K562 (cell line): Measurements from ENCODE around the gene TRIM24. TPM values are rescaled to one million over a fixed set of nuclear protein-coding genes. Genes with fewer than 3 reads are reported as not detected.

Source experiments
- ATAC-seq: fragments of 200-7000 bp; cut with Tn5 transposase; 3 replicates; pipeline ENCODE4 v1.9.1; 2020; ENCODE audit warnings: moderate library complexity
- BruUV-seq: library from RNA; stranded (reverse); fragments of 400-500 nt; replicated peaks from 2 replicates; lab custom pipeline; 2021; lab: Mats Ljungman, UMichigan
- CTCF ChIA-PET: fragments of 300-600 bp; formaldehyde crosslinking; extraction: SDS; loops from one replicate; lab custom pipeline; 2021; ENCODE audit warnings: low intra/inter-chr PET ratio; lab: Yijun Ruan, JAX
- POLR2A ChIA-PET: fragments of 300-600, 350-650 bp; sonication (Branson Sonifier 250); formaldehyde crosslinking; extraction: SDS; loops from one replicate; lab custom pipeline; 2021; ENCODE audit warnings: antibody characterized with exemption, inconsistent platforms; lab: Yijun Ruan, JAX
- DNase-seq, 4 experiments: peaks; one replicate each; pipeline versions ENCODE4 v3.0.0 to v3.0.0-alpha.2; 2011 to 2018; ENCODE audit warnings: low spot score in 3 of 4, mixed read lengths in 3 of 4; ENCODE audit errors: extremely low read depth in 1 of 4
- FAIRE-seq: peaks from 2 replicates; lab custom pipeline; 2011; peaks lifted over from hg19 to GRCh38; lab: Jason Lieb, UNC
- H2AFZ ChIP-seq: 2 replicates; pipeline ENCODE4 v1.6.0; 2011; ENCODE audit warnings: low read depth, low read length, control low read depth, inconsistent platforms
- H3K27ac ChIP-seq: fragments of 200-600 bp; 3 replicates; pipeline ENCODE4 v1.8.0; 2011; ENCODE audit warnings: low read depth, mild to moderate bottlenecking, control low read depth, inconsistent platforms, low read length, moderate library complexity, mixed read lengths; ENCODE audit errors: extremely low read depth
- H3K27me3 ChIP-seq, 2 experiments: fragments of 300-600 bp in 1 of 2; 2 replicates in 1 of 2; 3 replicates in 1 of 2; pipeline versions ENCODE4 v1.6.0 to v1.8.0; 2011; ENCODE audit warnings: inconsistent platforms in 2 of 2, low read length in 2 of 2, mild to moderate bottlenecking in 1 of 2, mixed read lengths in 1 of 2, moderate library complexity in 1 of 2; ENCODE audit not compliant: control insufficient read depth in 2 of 2, insufficient read depth in 2 of 2
- H3K36me3 ChIP-seq: fragments of 300-600 bp; 3 replicates; pipeline ENCODE4 v1.8.0; 2011; ENCODE audit warnings: mild to moderate bottlenecking, low read length, inconsistent platforms; ENCODE audit not compliant: control insufficient read depth, insufficient read depth
- H3K4me1 ChIP-seq, 2 experiments: fragments of 200-600 bp in 1 of 2; replicated peaks in 1 of 2; 2 replicates in 1 of 2; 3 replicates in 1 of 2; pipeline versions ENCODE4 v1.5.1 to v1.8.0; 2011; ENCODE audit warnings: inconsistent platforms in 2 of 2, low read length in 2 of 2, mild to moderate bottlenecking in 1 of 2, mixed read lengths in 1 of 2, moderate library complexity in 1 of 2; ENCODE audit not compliant: control insufficient read depth in 2 of 2, insufficient read depth in 2 of 2
- H3K4me2 ChIP-seq: 2 replicates; pipeline ENCODE4 v1.6.1; 2011; ENCODE audit warnings: low read length, control low read depth, inconsistent platforms, mixed read lengths; ENCODE audit not compliant: insufficient read depth
- H3K4me3 ChIP-seq: fragments of 200-600 bp; sonication (generic), shearing (Covaris generic); 2 replicates; pipeline ENCODE4 v1.5.1; 2016; ENCODE audit warnings: control low read depth, inconsistent platforms
- H3K79me2 ChIP-seq: fragments of 200-600 bp; 3 replicates; pipeline ENCODE4 v1.8.0; 2011; ENCODE audit warnings: low read length, inconsistent platforms; ENCODE audit not compliant: control insufficient read depth, insufficient read depth
- H3K9ac ChIP-seq, 2 experiments: 2 replicates each; pipeline versions ENCODE4 v1.6.0 to v1.6.1; 2011; ENCODE audit warnings: low read depth in 2 of 2, low read length in 2 of 2, control low read depth in 1 of 2, inconsistent platforms in 1 of 2, mild to moderate bottlenecking in 1 of 2, mixed read lengths in 1 of 2; ENCODE audit not compliant: insufficient read depth in 1 of 2
- H3K9me1 ChIP-seq: one replicate; pipeline ENCODE4 v1.6.0; 2011; ENCODE audit warnings: inconsistent platforms, mild to moderate bottlenecking, low read length, moderate library complexity; ENCODE audit not compliant: control insufficient read depth, insufficient read depth
- H3K9me3 ChIP-seq: replicated peaks from 2 replicates; pipeline ENCODE4 v1.5.1; 2011; ENCODE audit warnings: low read depth, low read length, inconsistent platforms; ENCODE audit not compliant: control insufficient read depth, insufficient read depth
- H4K20me1 ChIP-seq: replicated peaks from 2 replicates; pipeline ENCODE4 v1.6.1; 2011; ENCODE audit warnings: low read length, inconsistent platforms, mixed read lengths; ENCODE audit not compliant: control insufficient read depth, insufficient read depth
- CBX8 ChIP-seq: fragments of 200-600 bp; sonication (generic); IDR thresholded peaks from 2 replicates; pipeline ENCODE4 v1.6.1; 2012; ENCODE audit warnings: borderline replicate concordance, mixed run types, low read depth, mild to moderate bottlenecking, moderate library complexity, mixed read lengths, low read length, control low read depth, inconsistent platforms; ENCODE audit not compliant: poor library complexity, severe bottlenecking; ENCODE audit errors: extremely low read depth
- ESRRA ChIP-seq: fragments of 450-650 bp; IDR thresholded peaks from 2 replicates; pipeline ENCODE4 v1.6.1; 2014; ENCODE audit warnings: low read depth, mild to moderate bottlenecking, moderate library complexity, borderline replicate concordance
- EWSR1 ChIP-seq: fragments of 450-650 bp; IDR thresholded peaks from 2 replicates; pipeline ENCODE4 v1.6.1; 2018; ENCODE audit warnings: borderline replicate concordance, mild to moderate bottlenecking, low read depth, moderate library complexity; ENCODE audit not compliant: partially characterized antibody
- KDM2B ChIP-seq: fragments of 250-450 bp; sonication (Bioruptor Pico); IDR thresholded peaks from 2 replicates; pipeline ENCODE4 v1.8.0; 2021; ENCODE audit warnings: mild to moderate bottlenecking, moderate library complexity
- OTX1 ChIP-seq: fragments of 450-650 bp; formaldehyde crosslinking; IDR thresholded peaks from 2 replicates; pipeline ENCODE4 v1.4.0; 2022; ENCODE audit warnings: mild to moderate bottlenecking
- ZNF77 ChIP-seq: fragments of 250-450 bp; sonication (Bioruptor Pico); IDR thresholded peaks from 2 replicates; pipeline ENCODE4 v1.5.0; 2020
- ZNF830 ChIP-seq: fragments of 250-450 bp; sonication (Bioruptor Pico); IDR thresholded peaks from 2 replicates; pipeline ENCODE4 v1.5.0; 2021; ENCODE audit warnings: mild to moderate bottlenecking
- WGBS: fragments of 100-300 bp; shearing (Covaris generic); methylation state at CpG from one replicate; pipeline ENCODE4 v1.1.6; 2016; ENCODE audit warnings: low coverage, mixed read lengths; ENCODE audit not compliant: insufficient coverage; ENCODE audit errors: missing lambda C conversion rate; 5-methylcytosine and 5-hydroxymethylcytosine counted together
- in situ Hi-C: fragments of 300-500 bp; cut with MboI; formaldehyde crosslinking; loops from 4 replicates; pipeline ENCODE4 v1.15.0; 2018; ENCODE audit warnings: inconsistent platforms, mixed read lengths
- intact Hi-C: fragments of 100-400 bp; cut with micrococcal nuclease; formaldehyde crosslinking; loops from 2 replicates; pipeline ENCODE4 v1.14.2; 2022
- polyA plus RNA-seq, 8 experiments: library from polyadenylated mRNA; depleted of rRNA in 4 of 8; stranded (reverse) in 5 of 8; unstranded in 3 of 8; fragments of >200 nt; fragmentation: Nextera tagmentation in 2 of 8; fragmentation: Illumina TruSeq in 1 of 8; extraction: Ambion mirVana in 2 of 8; extraction: Trizol in 1 of 8; gene quantifications; 2 replicates each; pipeline versions ENCODE4 v1.2.1 to v1.2.3, GENCODE V29; 2011 to 2014; ENCODE audit warnings: inconsistent platforms in 1 of 8, missing spikeins in 1 of 8
- total RNA-seq, 7 experiments: library from RNA; depleted of rRNA in 6 of 7; stranded (reverse); fragments of >200 nt in 6 of 7; fragmentation: Illumina TruSeq in 2 of 7; extraction: Trizol in 2 of 7; gene quantifications; 2 replicates each; pipeline versions ENCODE4 v1.2.1 to v1.2.3, GENCODE V29; 2011 to 2021; ENCODE audit warnings: low replicate concordance in 1 of 7

Gene TRIM24
- total and polyA plus RNA-seq, 9 of the 15 experiments (the other 6 are each of a cell fraction or from before 2014, with no cell fraction given) = 13.4 to 74.0 (median 41.7) TPM

- Histone ChIP-seq H3K36me3 (peaks cover 62% of the 10 kb centered on the region), H3K4me2 (no peak overlapping the region), H3K9me3 (peaks cover 6% of the 10 kb centered on the region; the same call in 1 of the 2 replicates), H3K27me3 (no peaks in the 10 kb centered on the region), H2AFZ (no peak overlapping the region), H3K4me3 (no peak overlapping the region), H3K9ac (no peak overlapping the region), H4K20me1 (no peaks in the 10 kb centered on the region), H3K79me2 (peaks cover 78% of the 10 kb centered on the region), H3K9me1 (no peaks in the 10 kb centered on the region), H3K27ac (no peak overlapping the region), H3K4me1 (no peaks in the 10 kb centered on the region)
- in situ Hi-C loops (no loop called here), intact Hi-C loops (no loop called here)
- BruUV-seq = TSS peak; percentile 22
- 0% methylated on average over 1 of the region's 1 CpG for WGBS
- no peak for DNase-seq
- no peak for ATAC-seq
- POLR2A ChIA-PET = no interaction called here
- peak; percentile 44 for FAIRE-seq
- no peak for TF ChIP-seq ESRRA
- TF ChIP-seq EWSR1 = no peak
- no peak for TF ChIP-seq KDM2B (CRISPR knock-in tag)
- TF ChIP-seq ZNF77 (CRISPR knock-in tag) = no peak
- TF ChIP-seq ZNF830 (CRISPR knock-in tag) = no peak
- no peak for TF ChIP-seq CBX8
- TF ChIP-seq OTX1 (CRISPR knock-in tag) = 0 out of 2 replicates have a peak, but pooled peaks have one; percentile 6
- CTCF ChIA-PET = no interaction called here
These were observed 46.7 kb downstream of the TRIM24 start for GRCh38 chr7:138506764-138507163.
